GM12878 (cell line): ENCODE measurements around the gene BTBD9. TPM values are rescaled to one million over a fixed set of nuclear protein-coding genes. Genes with fewer than 3 reads are reported as not detected.

ENCODE experiments used
- ATAC-seq: fragments of 200-7000 bp; cut with Tn5 transposase; 3 replicates; pipeline ENCODE4 v1.9.1; 2020; ENCODE audit warnings: mild to moderate bottlenecking, moderate library complexity
- BruUV-seq: library from RNA; stranded (reverse); fragments of 400-500 nt; replicated peaks from 2 replicates; lab custom pipeline; 2021; lab: Mats Ljungman, UMichigan
- CTCF ChIA-PET: fragments of 300-600 bp; sonication (Branson Sonifier 250); formaldehyde crosslinking; extraction: SDS; loops from one replicate; lab custom pipeline; 2021; ENCODE audit warnings: inconsistent platforms; lab: Yijun Ruan, JAX
- POLR2A ChIA-PET: fragments of 350-600 bp; formaldehyde crosslinking; extraction: SDS; loops from one replicate; lab custom pipeline; 2021; ENCODE audit warnings: inconsistent platforms; lab: Charles Lee
- RAD21 ChIA-PET: fragments of 300-600 bp; sonication (Branson Sonifier 250); formaldehyde crosslinking; loops from one replicate; lab custom pipeline; 2023; ENCODE audit warnings: antibody characterized with exemption; ENCODE audit not compliant: unreplicated experiment; lab: Charles Lee
- SMC1A ChIA-PET: fragments of 300-600 bp; sonication (Branson Sonifier 250); formaldehyde crosslinking; loops from one replicate; lab custom pipeline; 2023; ENCODE audit not compliant: unreplicated experiment, uncharacterized antibody; lab: Charles Lee
- DNase-seq: peaks from one replicate; pipeline ENCODE4 v3.0.0-alpha.2; 2011; ENCODE audit warnings: low read depth, low spot score
- FAIRE-seq: peaks from 3 replicates; lab custom pipeline; 2011; peaks lifted over from hg19 to GRCh38; lab: Jason Lieb, UNC
- H2AFZ ChIP-seq: 2 replicates; pipeline ENCODE4 v1.6.0; 2011; ENCODE audit warnings: low read depth, low read length, control low read depth; ENCODE audit not compliant: control insufficient read depth
- H3K27ac ChIP-seq: 2 replicates; pipeline ENCODE4 v1.5.1; 2011; ENCODE audit warnings: control low read depth; ENCODE audit not compliant: control insufficient read depth, insufficient read depth
- H3K27me3 ChIP-seq, 2 experiments: replicated peaks in 1 of 2; 2 replicates each; pipeline versions ENCODE4 v1.6.0 to v1.6.1; 2011; ENCODE audit warnings: low read length in 1 of 2; ENCODE audit not compliant: control insufficient read depth in 2 of 2, insufficient read depth in 2 of 2
- H3K36me3 ChIP-seq, 2 experiments: 2 replicates each; pipeline ENCODE4 v1.5.1; 2011; ENCODE audit warnings: low read length in 1 of 2; ENCODE audit not compliant: control insufficient read depth in 2 of 2, insufficient read depth in 2 of 2
- H3K4me1 ChIP-seq: 2 replicates; pipeline ENCODE4 v1.6.1; 2011; ENCODE audit warnings: mild to moderate bottlenecking, low read length, moderate library complexity, mixed read lengths; ENCODE audit not compliant: control insufficient read depth, insufficient read depth
- H3K4me2 ChIP-seq: 2 replicates; pipeline ENCODE4 v1.6.0; 2011; ENCODE audit warnings: control low read depth; ENCODE audit not compliant: control insufficient read depth, insufficient read depth
- H3K4me3 ChIP-seq: fragments of 200-600 bp; sonication (generic); 2 replicates; pipeline ENCODE4 v1.5.1; 2016
- H3K79me2 ChIP-seq: 2 replicates; pipeline ENCODE4 v1.6.0; 2011; ENCODE audit warnings: low read length; ENCODE audit not compliant: control insufficient read depth, insufficient read depth
- H3K9ac ChIP-seq: 2 replicates; pipeline ENCODE4 v1.8.0; 2011; ENCODE audit warnings: low read length, control low read depth, mixed read lengths; ENCODE audit not compliant: control insufficient read depth, insufficient read depth
- H3K9me3 ChIP-seq: replicated peaks from 3 replicates; pipeline ENCODE4 v1.5.1; 2011; ENCODE audit warnings: mild to moderate bottlenecking, low read length; ENCODE audit not compliant: control insufficient read depth, insufficient read depth
- H4K20me1 ChIP-seq: 2 replicates; pipeline ENCODE4 v1.6.0; 2011; ENCODE audit not compliant: control insufficient read depth, insufficient read depth
- CHD1 ChIP-seq: IDR thresholded peaks from 2 replicates; pipeline ENCODE4 v1.6.1; 2012; ENCODE audit warnings: low read depth, low read length, improper control_type of control experiment
- FOS ChIP-seq: IDR thresholded peaks from 3 replicates; pipeline ENCODE4 v1.6.1; 2011; ENCODE audit warnings: borderline replicate concordance; ENCODE audit not compliant: insufficient read length; ENCODE audit errors: extremely low read depth
- KAT2A ChIP-seq: conservative IDR thresholded peaks from 2 replicates; pipeline ENCODE4 v1.6.1; 2011; ENCODE audit warnings: low read depth, low read length; ENCODE audit not compliant: control insufficient read depth
- MEF2B ChIP-seq: fragments of 450-650 bp; IDR thresholded peaks from 2 replicates; pipeline ENCODE4 v1.6.1; 2018; ENCODE audit warnings: mild to moderate bottlenecking, moderate library complexity; ENCODE audit not compliant: partially characterized antibody, poor library complexity, severe bottlenecking
- SMARCA5 ChIP-seq: fragments of 450-650 bp; IDR thresholded peaks from 2 replicates; pipeline ENCODE4 v1.6.1; 2017; ENCODE audit warnings: mild to moderate bottlenecking
- SMC3 ChIP-seq: IDR thresholded peaks from 2 replicates; pipeline ENCODE4 v1.6.1; 2011; ENCODE audit warnings: low read length, improper control_type of control experiment, borderline replicate concordance
- SPI1 ChIP-seq: IDR thresholded peaks from 2 replicates; pipeline ENCODE4 v1.6.1; 2011; ENCODE audit warnings: low read depth, mild to moderate bottlenecking, low read length, moderate library complexity, borderline replicate concordance; ENCODE audit not compliant: insufficient read depth
- SUZ12 ChIP-seq: fragments of 200-600 bp; sonication (generic); IDR thresholded peaks from one replicate; pipeline ENCODE4 v1.6.1; 2018; ENCODE audit warnings: antibody characterized with exemption, mild to moderate bottlenecking; ENCODE audit not compliant: unreplicated experiment
- ZNF622 ChIP-seq: fragments of 450-650 bp; IDR thresholded peaks from 2 replicates; pipeline ENCODE4 v1.6.1; 2017; ENCODE audit warnings: mild to moderate bottlenecking, inconsistent platforms
- WGBS: methylation state at CpG from one replicate; pipeline ENCODE4 v1.1.6; 2016; ENCODE audit warnings: low lambda C conversion rate; ENCODE audit not compliant: insufficient replicate concordance, insufficient coverage; ENCODE audit errors: missing lambda C conversion rate; 5-methylcytosine and 5-hydroxymethylcytosine counted together
- in situ Hi-C: fragments of 300-500 bp; cut with MboI; formaldehyde crosslinking; loops from 9 replicates; pipeline ENCODE4 v1.14.3; 2018; ENCODE audit warnings: mixed read lengths
- intact Hi-C: fragments of 100-400 bp; cut with micrococcal nuclease; formaldehyde crosslinking; loops from one replicate; pipeline ENCODE4 v1.14.2; 2022; ENCODE audit not compliant: unreplicated experiment
- polyA plus RNA-seq, 11 experiments: library from polyadenylated mRNA; depleted of rRNA in 4 of 11; unstranded in 6 of 11; stranded (reverse) in 5 of 11; fragments of >200 nt; fragmentation: Nextera tagmentation in 4 of 11; fragmentation: Illumina TruSeq in 1 of 11; extraction: Ambion mirVana in 4 of 11; extraction: Trizol in 1 of 11; gene quantifications; 1 replicate in 1 of 11; 2 replicates in 10 of 11; pipeline versions ENCODE4 v1.2.1 to v1.2.3, GENCODE V29; 2011 to 2016; ENCODE audit warnings: inconsistent platforms in 2 of 11, missing spikeins in 2 of 11, low read depth in 1 of 11
- total RNA-seq, 4 experiments: library from RNA; depleted of rRNA in 3 of 4; stranded (reverse); fragments of >200 nt in 3 of 4; fragmentation: Illumina TruSeq in 1 of 4; extraction: Trizol in 1 of 4; gene quantifications; 2 replicates each; pipeline versions ENCODE4 v1.2.1 to v1.2.3, GENCODE V29; 2013 to 2021
- TF ChIP-seq, protein P1 (sequence below): IDR thresholded peaks from 2 replicates; pipeline ENCODE4 v1.6.1; 2011; ENCODE audit warnings: mild to moderate bottlenecking, low read depth, low read length, moderate library complexity; ENCODE audit not compliant: insufficient replicate concordance

BTBD9 gene
- total and polyA plus RNA-seq, 10 of the 15 experiments (the other 5 are each of a cell fraction or from before 2014, with no cell fraction given), result 0.22 to 8.6 (median 4.6) TPM

DNA sequence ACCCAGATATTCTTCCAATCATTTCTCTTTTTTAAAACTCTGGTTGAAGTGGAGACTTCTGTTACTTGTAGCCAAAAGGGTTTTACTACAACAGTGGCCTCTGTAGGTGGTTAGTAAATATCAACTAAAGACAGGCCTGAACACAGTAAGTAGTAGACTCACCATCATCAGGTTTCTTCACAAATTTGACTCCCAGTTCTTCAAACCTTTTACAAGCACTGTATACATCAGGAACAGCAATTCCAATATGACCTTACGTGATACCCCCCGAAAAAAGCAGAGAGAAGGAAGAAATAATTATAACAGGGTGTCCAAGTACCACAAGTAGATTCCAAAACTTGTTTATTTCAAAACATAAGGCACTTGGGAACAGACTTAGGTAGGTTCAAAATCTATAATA lies 42.1 kb upstream of the BTBD9 start:
- CTCF ChIA-PET, result interaction anchor here (1.2 kb wide), 1 partner anchor 8 kb away, joined by 3 read pairs; no protein-coding TSS in a partner anchor
- Histone ChIP-seq H3K9ac (no peak overlapping the region), H3K4me2 (no peak overlapping the region), H3K4me1 (peaks cover 16% of the 10 kb centered on the region), H3K79me2 (peaks cover 2% of the 10 kb centered on the region; the same call in 1 of the 2 replicates), H2AFZ (no peak overlapping the region), H3K27me3 (no peaks in the 10 kb centered on the region), H3K4me3 (no peak overlapping the region), H3K27ac (no peak overlapping the region), H3K36me3 (peaks cover 2 to 25% of the 10 kb centered on the region in 2 experiments; a peak in 2 of 4 replicates), H3K9me3 (no peaks in the 10 kb centered on the region), H4K20me1 (no peaks in the 10 kb centered on the region)
- no peak for DNase-seq
- no peak for ATAC-seq
- SMC1A ChIA-PET, result no interaction called here
- intact Hi-C loops, result no loop called here
- RAD21 ChIA-PET, result no interaction called here
- WGBS, result 95% methylated on average over 2 of the region's 2 CpGs
- POLR2A ChIA-PET, result no interaction called here
- FAIRE-seq, result no peak
- in situ Hi-C loops, result no loop called here
- BruUV-seq, result TSS peak; percentile 36
- no peak for TF ChIP-seq FOS
- TF ChIP-seq CHD1, result no peak
- TF ChIP-seq SPI1, result no peak
- TF ChIP-seq SMC3, result no peak
- TF ChIP-seq, protein P1, sequence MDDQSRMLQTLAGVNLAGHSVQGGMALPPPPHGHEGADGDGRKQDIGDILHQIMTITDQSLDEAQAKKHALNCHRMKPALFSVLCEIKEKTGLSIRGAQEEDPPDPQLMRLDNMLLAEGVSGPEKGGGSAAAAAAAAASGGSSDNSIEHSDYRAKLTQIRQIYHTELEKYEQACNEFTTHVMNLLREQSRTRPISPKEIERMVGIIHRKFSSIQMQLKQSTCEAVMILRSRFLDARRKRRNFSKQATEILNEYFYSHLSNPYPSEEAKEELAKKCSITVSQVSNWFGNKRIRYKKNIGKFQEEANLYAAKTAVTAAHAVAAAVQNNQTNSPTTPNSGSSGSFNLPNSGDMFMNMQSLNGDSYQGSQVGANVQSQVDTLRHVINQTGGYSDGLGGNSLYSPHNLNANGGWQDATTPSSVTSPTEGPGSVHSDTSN, result no peak
- TF ChIP-seq SUZ12, result no peak
- no peak for TF ChIP-seq ZNF622
- no peak for TF ChIP-seq KAT2A
- no peak for TF ChIP-seq SMARCA5
- TF ChIP-seq MEF2B, result no peak
